ENCODE results near the gene TAS1R3. TPM values are rescaled to one million over a fixed set of nuclear protein-coding genes. Genes with fewer than 3 reads are reported as not detected.

Gene TAS1R3
- polyA plus RNA-seq, 1 donor = 3.3 TPM

GRCh38 chr1:1340185-1340584 lies 9.1 kb downstream of the TAS1R3 start:
- DNase-seq (ENCODE audit: low read depth) = no peak

DNA sequence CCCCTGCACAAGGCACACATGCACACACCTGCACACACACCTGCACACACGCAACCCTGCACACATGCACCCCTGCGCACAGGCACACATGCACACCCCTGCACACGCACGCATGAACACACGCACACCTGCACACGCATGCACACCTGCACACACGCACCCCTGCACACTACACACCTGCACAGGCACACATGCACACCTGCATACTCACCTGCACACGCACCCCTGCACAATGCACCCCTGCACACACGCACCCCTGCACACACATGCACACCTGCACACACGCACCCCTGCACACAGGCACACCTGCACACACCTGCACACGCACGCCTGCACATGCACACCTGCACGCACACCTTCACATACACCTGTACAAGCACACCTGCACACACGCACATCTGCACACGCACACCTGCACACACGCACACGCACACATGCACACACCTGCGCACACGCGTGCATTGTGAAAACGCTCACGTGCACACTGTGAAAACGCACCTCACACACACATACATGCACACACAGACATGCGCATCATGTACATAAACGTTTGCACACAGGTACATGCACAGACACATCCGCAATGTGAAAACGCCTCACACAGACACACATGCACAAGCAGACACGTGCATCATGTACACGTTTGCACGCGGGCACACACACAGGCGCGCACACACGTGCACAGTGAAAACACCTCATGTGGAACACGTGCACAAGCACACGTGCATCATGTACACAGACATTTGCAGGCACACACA lies 9.9 kb downstream of the TAS1R3 start:
- DNase-seq (ENCODE audit: low read depth) = no peak

GRCh38 chr1:1341549-1342021 lies 10.5 kb downstream of the TAS1R3 start:
- no peak for DNase-seq (ENCODE audit: low read depth)

DNA sequence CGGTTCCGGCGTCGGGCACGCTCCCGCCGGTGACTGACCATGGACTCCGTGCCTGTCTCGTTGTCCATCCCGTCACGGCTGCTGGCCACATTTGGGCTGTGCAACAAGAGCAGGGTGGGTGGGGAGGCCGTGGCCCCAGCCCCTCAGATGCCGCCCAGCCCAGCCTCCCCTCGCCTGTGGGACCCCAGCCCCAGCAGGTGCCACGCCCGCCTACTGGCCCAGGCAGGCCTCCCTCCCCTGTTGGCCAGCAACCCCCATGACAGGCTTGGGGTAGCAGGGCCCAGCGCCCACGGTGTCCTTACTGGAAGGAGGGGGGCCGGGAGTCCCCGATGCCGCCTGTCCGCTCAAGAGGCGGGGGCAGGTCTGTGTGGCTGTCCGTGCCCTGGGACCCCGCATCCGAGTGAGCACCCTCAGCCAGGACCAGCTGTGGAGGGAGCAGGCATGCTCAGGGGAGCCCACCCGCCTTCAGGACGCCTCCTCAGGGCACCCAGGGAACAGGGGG lies 11.0 kb downstream of the TAS1R3 start:
- no peak for DNase-seq (ENCODE audit: low read depth)

GRCh38 chr1:1342584-1343115 lies 11.6 kb downstream of the TAS1R3 start:
- DNase-seq (ENCODE audit: low read depth) = no peak

- no peak for DNase-seq (ENCODE audit: low read depth)
Measured at GRCh38 chr1:1343811-1344421, 12.8 kb downstream of the TAS1R3 start.

GRCh38 chr1:1344655-1345361 lies 13.7 kb downstream of the TAS1R3 start:
- no peak for DNase-seq (ENCODE audit: low read depth)

GRCh38 chr1:1345384-1345783 lies 14.3 kb downstream of the TAS1R3 start:
- DNase-seq (ENCODE audit: low read depth) = no peak

GRCh38 chr1:1345860-1346500 lies 14.9 kb downstream of the TAS1R3 start:
- DNase-seq (ENCODE audit: low read depth) = no peak

GRCh38 chr1:1346501-1346890 lies 15.4 kb downstream of the TAS1R3 start:
- DNase-seq (ENCODE audit: low read depth) = no peak

DNA sequence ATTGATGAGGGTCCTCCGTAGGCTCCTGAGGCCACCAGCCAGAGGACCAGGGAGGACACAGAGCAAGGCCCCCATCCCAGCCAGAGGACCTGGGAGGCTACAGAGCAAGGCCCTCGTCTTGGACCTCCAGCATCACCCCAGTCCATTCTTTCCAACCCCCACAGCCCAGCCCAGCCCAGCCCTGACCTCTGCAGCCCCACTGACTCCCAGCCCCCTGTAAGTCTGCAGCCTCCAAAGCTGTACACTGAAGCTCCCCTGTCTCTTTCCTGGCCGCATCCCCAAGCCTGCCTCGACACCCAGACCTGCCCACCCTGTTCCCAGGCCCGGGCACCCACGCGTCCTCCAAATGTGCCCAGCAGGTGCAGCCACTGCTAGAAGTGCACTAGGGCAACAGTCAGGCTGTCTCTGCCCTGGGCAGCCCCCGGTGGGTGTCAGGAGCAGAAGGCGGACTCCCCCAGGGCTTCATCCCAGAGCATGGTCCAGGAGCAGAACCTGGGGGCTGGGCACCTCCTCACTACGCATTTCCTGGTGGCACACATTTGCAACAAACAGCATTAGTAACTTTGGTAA lies 16.0 kb downstream of the TAS1R3 start:
- no peak for DNase-seq (ENCODE audit: low read depth)

DNA sequence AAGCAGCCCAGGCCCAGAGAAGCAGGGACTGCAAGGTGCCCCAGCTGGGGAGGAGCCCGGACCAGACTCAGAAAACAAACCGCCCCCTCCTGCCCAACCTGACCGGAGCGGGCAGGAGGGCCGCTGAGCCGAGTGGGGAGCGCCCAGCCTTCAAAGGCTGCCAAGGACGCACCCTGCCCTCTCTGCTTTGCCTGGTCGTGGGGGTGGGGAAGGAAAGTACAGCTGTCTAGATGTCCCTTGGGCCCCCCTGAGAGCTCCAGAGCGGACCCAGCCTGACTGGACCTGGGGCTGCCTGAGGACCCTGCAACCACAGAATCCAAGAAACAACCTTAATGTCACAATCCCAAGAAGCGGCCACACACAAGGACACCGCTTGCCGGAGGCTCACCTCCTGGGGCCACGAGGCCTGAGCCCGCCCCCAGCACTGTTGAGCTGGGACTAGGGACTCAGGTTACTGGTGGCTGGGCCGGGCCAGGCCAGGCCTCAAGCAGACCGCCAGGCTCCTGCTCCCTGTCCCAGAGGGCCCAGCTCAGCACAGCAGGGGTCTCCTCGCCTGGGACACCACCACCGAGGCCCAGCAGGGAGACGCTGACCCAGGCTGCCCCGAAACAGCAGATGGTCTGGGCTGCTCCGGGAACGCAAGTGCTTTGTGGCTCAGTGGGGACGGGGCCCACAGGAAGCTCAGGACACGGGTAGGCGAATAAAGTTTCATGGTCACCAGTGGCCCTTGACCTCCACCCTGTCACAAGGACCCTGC lies 16.8 kb downstream of the TAS1R3 start:
- DNase-seq (ENCODE audit: low read depth) = no peak

- DNase-seq (ENCODE audit: low read depth) = no peak
Measured at GRCh38 chr1:1348420-1349255, 17.6 kb downstream of the TAS1R3 start.

GRCh38 chr1:1349256-1350012 lies 18.4 kb downstream of the TAS1R3 start, which contains the start of gene DVL1:
Gene DVL1 (minus strand): TSS chr1:1349418. CDS start chr1:1349065, 353 bp downstream.
- no peak for DNase-seq (ENCODE audit: low read depth)

DNA sequence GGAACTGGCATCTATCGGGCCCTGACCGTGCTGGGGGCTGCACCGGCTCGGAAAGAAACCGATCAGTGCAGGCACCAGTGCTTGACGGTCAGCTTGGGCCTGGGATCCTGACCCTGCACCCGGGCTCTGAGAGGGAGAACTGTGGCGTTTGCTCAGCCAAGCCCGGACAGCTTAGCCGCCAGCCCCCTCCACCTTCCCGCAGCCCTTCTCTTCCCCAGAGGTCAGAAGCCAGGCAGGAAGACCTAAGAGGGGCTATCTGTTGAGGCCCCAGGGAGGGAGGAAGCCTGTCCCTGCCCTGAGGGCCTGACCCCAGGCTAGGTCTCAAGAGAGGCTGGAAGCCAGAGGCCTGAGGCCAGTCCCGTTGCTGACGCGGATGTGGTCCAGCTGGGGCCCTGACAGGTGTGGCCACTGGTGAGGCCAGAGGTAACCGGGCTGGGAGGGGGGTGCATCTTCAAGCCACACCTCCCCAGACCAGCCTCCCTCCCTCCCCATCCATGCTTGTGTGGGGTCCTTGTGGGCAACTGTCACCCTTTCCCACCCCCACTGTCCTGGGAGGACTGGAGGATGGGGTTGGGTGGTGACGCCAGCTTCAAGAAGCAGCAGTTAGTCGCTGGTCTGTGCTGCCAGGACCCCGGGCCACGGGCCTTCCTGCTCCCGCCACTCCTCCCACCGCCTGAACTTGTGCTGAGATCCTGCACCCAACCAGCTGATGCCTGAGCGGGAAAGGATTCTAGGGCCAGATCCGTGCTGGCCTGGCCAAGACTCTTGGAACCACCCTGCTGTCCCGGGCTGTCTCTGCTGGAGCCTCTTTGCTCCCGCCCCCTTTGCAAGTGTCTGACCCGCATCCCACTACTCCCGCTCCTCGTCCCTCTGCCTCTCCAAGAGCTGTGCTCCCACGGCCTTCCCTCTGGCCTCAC lies 20.7 kb downstream of the TAS1R3 start:
- no peak for DNase-seq (ENCODE audit: low read depth)

- DNase-seq (ENCODE audit: low read depth) = no peak
Measured at GRCh38 chr1:1352786-1353388, 21.8 kb downstream of the TAS1R3 start.

DNA sequence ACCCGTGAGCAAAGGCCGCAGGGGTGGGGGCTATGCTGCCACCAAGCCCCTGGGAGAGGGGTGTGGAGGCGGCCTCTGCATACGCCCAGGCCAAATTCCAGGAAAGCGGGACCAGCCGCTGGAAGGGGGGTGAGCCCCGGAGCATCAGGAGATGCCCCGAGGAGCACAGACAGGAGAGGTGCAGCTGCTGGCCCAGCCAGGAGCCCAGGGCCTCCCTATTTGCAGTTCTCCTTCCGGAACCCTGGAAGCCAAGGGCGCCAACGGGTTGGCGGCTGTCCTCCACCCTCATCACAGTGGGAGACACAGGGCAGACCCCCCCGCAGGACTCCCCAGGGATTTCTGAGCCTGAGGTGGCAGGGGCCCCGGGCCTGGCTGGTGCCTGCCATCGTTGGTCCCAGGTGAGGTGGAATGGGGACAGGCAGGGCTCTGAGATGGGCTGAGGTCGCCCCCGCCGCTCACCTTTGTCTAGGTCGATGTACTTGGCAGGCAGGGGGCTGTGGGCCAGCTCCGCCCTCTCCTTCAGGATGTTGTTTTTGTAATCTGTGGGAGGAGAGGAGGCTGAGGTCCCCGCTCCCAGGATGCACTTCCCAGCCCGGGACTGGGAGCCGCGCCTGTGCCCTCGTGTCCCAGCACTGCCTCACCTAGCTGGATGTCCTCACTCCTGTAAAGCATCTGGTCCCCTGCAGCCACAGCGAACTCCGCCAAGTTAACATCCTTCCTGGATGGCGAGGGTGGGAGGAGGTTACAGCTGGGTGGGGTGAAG lies 22.5 kb downstream of the TAS1R3 start:
- no peak for DNase-seq (ENCODE audit: low read depth)

Data from forelimb muscle (tissue), 1 donor.